ENCODE measurements around the gene S100A10. TPM values are rescaled to one million over a fixed set of nuclear protein-coding genes. Genes with fewer than 3 reads are reported as not detected.

The S100A10 gene
- total RNA-seq, 3 donors from 2014 or later: 540 to 1,335 (median 1,083) TPM

DNA sequence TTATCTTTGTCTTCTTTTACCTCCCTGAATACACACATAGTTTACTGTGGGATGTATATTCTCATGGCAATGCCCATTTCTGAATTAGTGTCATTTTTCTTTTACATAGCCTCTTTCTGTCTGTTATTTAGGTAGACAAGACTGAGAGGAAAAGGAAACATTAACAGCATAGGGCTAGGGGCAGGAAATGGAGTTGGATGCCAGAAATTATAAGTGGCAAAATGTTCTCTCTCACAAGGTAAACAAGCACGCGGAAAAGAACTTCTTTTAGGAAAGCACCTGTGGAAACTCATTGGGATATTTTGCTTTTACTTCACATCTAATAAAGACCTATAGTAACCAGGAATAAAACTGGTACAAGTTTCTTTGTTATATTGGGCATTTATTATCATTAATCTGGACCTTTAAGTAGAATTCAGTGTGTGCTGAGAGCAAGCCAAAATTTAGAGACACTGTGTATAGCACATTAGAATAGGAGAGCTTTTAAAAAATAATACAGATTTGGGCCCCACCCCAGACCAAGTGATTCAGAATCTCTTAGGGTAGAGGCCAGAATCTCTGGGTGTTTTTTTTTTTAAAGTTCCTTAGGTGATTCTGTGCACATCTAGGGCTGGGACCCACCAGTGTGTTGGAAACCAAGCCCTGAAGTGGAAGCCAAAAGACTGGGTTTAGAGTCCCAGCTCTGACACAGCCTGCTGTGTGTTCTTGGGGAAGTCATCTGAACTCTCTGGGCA lies 32.7 kb downstream of the S100A10 start:
- DNase-seq (no peak), ATAC-seq (peak; percentile 69)
- intact Hi-C loops (cut with DNase I, micrococcal nuclease): loop anchor here in 1 of 2 donors (5.0 kb wide), 1 partner anchor 36 kb away; no protein-coding TSS in a partner anchor
- Histone ChIP-seq H3K9me3 (no peaks in the 10 kb centered on the region), H3K4me1 (ENCODE audit: low read depth) (peaks cover 17% of the 10 kb centered on the region), H3K4me3 (no peak overlapping the region), H3K36me3 (ENCODE audit: low read depth) (no peaks in the 10 kb centered on the region)
- TF ChIP-seq, protein P1, sequence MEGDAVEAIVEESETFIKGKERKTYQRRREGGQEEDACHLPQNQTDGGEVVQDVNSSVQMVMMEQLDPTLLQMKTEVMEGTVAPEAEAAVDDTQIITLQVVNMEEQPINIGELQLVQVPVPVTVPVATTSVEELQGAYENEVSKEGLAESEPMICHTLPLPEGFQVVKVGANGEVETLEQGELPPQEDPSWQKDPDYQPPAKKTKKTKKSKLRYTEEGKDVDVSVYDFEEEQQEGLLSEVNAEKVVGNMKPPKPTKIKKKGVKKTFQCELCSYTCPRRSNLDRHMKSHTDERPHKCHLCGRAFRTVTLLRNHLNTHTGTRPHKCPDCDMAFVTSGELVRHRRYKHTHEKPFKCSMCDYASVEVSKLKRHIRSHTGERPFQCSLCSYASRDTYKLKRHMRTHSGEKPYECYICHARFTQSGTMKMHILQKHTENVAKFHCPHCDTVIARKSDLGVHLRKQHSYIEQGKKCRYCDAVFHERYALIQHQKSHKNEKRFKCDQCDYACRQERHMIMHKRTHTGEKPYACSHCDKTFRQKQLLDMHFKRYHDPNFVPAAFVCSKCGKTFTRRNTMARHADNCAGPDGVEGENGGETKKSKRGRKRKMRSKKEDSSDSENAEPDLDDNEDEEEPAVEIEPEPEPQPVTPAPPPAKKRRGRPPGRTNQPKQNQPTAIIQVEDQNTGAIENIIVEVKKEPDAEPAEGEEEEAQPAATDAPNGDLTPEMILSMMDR (IDR thresholded peaks at IDR 0.05): no peak

DNA sequence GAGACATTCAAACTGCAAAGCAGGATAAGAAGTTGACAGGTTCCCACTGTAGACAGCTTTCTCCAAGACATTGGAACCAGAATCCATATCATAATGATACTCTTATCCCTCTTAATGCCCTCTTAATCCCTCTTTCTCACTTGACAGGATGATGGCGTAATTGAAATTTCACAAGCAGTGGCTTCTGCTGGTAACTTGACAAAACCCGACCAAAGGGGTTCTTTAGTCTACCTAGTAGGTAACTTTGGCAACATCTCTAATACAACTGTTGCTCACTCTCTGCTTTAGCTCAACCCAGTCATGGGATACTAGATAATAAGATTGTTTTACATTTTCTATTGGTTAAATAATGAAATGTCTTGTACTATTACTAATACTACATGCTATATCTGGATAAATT lies 34.7 kb downstream of the S100A10 start:
- Histone ChIP-seq H3K4me1 (ENCODE audit: low read depth) (peaks cover 17% of the 10 kb centered on the region), H3K9me3 (no peaks in the 10 kb centered on the region), H3K36me3 (ENCODE audit: low read depth) (no peaks in the 10 kb centered on the region), H3K4me3 (no peak overlapping the region)
- ATAC-seq: no peak
- TF ChIP-seq, protein P1 (IDR thresholded peaks at IDR 0.05): no peak
- no peak for DNase-seq
- intact Hi-C loops (cut with DNase I, micrococcal nuclease): no loop called here

DNA sequence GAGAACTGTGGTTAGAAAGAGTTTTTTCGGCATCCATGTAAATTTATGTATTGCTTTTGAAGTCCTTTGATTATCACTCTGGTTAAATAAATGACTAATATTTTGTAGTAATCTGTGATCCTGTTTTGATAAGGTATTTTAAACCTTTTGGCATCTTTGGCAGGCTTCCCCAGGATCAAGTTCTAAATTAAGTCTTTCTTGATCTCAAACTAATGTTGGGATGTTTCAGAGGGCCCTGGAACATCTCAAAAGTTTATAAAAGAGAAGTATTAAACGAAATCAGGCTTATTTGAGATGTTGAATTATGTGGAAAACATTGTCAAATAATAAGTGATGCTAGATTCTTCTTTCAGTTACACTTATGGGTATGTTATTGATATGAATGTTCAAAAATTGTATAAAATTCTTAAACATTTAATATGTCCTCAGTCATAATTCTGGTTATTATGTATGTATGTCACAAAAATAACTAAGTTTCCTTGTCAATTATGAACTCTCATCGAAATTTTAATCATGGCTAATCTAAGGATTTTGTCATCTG lies 36.6 kb downstream of the S100A10 start:
- intact Hi-C loops (cut with DNase I, micrococcal nuclease): no loop called here
- no peak for DNase-seq
- Histone ChIP-seq H3K36me3 (ENCODE audit: low read depth) (no peaks in the 10 kb centered on the region), H3K9me3 (no peaks in the 10 kb centered on the region), H3K4me1 (ENCODE audit: low read depth) (peaks cover 7% of the 10 kb centered on the region), H3K4me3 (no peak overlapping the region)
- TF ChIP-seq, protein P1 (IDR thresholded peaks at IDR 0.05): no peak
- ATAC-seq: no peak

DNA sequence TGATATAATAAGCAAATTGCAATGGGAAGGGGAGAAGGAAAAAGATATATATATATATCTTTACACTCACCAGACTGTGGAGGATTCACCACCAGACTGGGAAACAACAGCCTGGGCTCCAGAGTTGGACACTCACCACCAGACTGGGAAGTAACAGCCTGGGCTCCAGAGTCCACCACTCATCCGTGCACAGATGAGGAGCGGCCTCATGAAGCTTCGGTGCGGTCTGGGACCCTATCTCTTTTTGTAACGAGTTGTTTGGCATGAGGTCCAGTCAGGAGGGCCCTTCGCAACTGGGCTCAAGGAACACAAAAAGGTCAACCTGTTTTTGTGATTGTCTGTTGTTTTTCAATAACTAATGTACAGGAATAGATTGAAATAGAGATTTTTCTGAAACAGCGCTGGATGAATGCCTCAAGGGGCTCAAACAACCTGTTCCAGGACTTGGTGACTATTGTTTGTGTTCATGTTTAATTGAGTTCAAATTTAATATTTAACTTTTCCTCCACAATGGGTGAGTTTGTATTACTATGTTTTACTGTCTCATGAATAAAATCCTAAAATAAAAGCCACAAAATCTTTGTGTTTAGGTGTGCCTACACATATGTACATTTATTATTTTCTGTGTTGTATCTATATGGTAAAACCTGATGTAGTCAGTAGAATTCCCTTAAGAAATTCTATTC lies 40.1 kb downstream of the S100A10 start:
- Histone ChIP-seq H3K36me3 (ENCODE audit: low read depth) (no peaks in the 10 kb centered on the region), H3K4me3 (no peak overlapping the region), H3K4me1 (ENCODE audit: low read depth) (no peaks in the 10 kb centered on the region), H3K9me3 (no peaks in the 10 kb centered on the region)
- DNase-seq: peak in 1 of 3 donors; percentile 55
- ATAC-seq: peak; percentile 92
- TF ChIP-seq, protein P1 (IDR thresholded peaks at IDR 0.05): no peak
- intact Hi-C loops (cut with DNase I, micrococcal nuclease): no loop called here

DNA sequence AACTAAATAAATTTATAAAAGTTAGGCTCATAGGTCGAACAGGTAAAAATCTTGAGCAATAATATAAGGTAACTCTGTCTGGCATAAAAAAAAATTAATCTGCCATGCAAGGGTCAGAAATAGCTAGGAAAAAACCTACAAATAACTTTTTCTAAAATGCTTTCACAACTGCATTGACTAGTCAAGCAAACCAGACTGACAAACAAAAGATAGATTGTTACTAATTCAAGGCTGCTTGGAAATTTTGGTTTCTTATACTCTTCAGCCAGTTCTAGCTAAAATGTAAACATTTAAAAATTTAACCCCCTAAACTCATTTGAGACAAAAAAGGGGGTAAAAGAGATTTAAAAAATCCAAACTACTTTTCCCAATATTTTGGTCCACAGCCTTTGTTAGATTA lies 40.8 kb downstream of the S100A10 start:
- no peaks in the 10 kb centered on the region for H3K9me3 ChIP-seq
- H3K36me3 ChIP-seq (ENCODE audit: low read depth): no peaks in the 10 kb centered on the region
- intact Hi-C loops (cut with DNase I, micrococcal nuclease): no loop called here
- no peak overlapping the region for H3K4me3 ChIP-seq
- no peaks in the 10 kb centered on the region for H3K4me1 ChIP-seq (ENCODE audit: low read depth)
- ATAC-seq (no peak), DNase-seq (no peak)
- TF ChIP-seq, protein P1 (IDR thresholded peaks at IDR 0.05): no peak

Data from mucosa of descending colon (tissue), 3 donors.